GM10266 (cell line): ENCODE results near the gene RNPEP.
A peak's percentile ranks its signal among the peaks of the same experiment; 100 is the strongest.

Experiments
- DNase-seq: peaks from one replicate; pipeline ENCODE4 v3.0.0; 2012; ENCODE audit errors: extremely low spot score
- TF ChIP-seq, protein P1 (sequence below): IDR thresholded peaks from 2 replicates; pipeline ENCODE4 v1.5.1; 2012; ENCODE audit warnings: mild to moderate bottlenecking, low read depth; ENCODE audit not compliant: control insufficient read depth, insufficient read depth; ENCODE audit errors: missing control alignments

Gene RNPEP

GRCh38 chr1:201984446-201984845 lies 2.0 kb downstream of the RNPEP start:
- no peak for DNase-seq
- TF ChIP-seq, protein P1, sequence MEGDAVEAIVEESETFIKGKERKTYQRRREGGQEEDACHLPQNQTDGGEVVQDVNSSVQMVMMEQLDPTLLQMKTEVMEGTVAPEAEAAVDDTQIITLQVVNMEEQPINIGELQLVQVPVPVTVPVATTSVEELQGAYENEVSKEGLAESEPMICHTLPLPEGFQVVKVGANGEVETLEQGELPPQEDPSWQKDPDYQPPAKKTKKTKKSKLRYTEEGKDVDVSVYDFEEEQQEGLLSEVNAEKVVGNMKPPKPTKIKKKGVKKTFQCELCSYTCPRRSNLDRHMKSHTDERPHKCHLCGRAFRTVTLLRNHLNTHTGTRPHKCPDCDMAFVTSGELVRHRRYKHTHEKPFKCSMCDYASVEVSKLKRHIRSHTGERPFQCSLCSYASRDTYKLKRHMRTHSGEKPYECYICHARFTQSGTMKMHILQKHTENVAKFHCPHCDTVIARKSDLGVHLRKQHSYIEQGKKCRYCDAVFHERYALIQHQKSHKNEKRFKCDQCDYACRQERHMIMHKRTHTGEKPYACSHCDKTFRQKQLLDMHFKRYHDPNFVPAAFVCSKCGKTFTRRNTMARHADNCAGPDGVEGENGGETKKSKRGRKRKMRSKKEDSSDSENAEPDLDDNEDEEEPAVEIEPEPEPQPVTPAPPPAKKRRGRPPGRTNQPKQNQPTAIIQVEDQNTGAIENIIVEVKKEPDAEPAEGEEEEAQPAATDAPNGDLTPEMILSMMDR, result no peak

GRCh38 chr1:201985355-201985754 lies 2.9 kb downstream of the RNPEP start:
- no peak for DNase-seq

DNA sequence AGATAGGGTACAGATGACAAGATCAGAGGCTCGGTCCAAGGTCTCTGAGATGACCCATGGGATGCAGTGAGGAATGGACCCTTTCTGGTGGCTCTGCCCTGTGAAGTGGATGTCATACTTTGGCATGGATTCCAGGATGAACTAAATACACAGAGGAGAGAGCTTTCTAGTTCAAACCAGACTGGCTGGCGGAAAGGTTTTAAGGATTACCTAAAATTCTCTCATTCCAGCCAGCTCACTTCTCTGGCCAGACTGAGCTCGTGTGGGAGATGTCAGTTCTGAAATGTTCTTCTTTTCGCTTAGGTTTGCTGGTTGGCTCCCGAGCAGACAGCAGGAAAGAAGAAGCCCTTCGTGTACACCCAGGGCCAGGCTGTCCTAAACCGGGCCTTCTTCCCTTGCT lies 6.2 kb downstream of the RNPEP start:
- DNase-seq, result no peak
- TF ChIP-seq, protein P1, result no peak

More at GRCh38 chr1:201985355-201985754, 2.9 kb downstream of the RNPEP start:
- TF ChIP-seq, protein P1, result no peak

GRCh38 chr1:201989354-201990128 lies 7.1 kb downstream of the RNPEP start:
- no peak for DNase-seq
- TF ChIP-seq, protein P1, result no peak

DNA sequence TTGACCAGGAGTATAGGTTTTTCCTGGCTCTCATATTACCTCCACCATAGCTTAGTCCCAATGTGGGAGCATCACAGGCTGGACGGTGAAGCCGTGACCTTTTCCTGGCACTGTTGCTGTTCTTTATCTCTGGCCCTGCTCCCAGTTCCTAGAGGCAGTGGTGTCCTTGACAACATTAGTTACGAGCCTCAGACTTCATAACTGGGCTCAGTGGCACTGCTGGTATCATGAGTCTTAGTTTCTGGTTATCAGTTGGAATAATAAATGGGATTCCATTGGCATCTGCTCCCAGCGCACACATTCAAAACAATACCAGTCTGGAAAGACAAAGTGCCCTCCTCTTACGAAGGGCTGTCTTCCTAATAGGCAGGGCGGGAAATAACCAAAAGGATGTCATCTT lies 8.0 kb downstream of the RNPEP start:
- no peak for DNase-seq
- TF ChIP-seq, protein P1, result no peak

DNA sequence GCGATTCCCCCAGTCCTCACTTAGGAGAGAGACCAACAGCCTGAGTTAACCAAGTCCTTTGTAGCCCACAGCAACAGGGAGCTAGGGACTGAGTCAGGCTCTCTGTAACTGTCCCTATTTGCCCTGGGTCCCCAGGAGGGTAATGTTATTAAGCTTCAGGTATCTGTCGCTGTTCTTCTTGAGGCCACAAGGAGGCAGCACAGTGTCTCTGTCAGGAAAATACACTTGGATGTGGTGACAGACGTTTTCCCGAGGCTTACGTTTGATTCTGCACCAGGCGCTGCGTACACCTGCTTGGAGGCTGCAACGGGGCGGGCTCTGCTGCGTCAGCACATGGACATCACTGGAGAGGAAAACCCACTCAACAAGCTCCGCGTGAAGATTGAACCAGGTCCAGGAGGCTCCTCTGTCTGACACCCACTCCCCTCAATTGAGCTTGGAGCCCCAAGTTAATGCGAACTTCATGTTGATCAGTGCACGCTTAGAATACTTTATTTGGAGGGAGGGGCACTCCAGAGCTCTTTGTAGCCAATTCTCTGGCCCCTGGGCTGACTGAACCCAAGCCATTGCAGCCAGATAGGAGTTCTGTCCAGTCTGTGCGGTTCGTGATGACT lies 17.3 kb downstream of the RNPEP start:
- TF ChIP-seq, protein P1, result peak; percentile 76
- DNase-seq, result peak; percentile 59

GRCh38 chr1:202002507-202002906 lies 20.1 kb downstream of the RNPEP start:
- DNase-seq, result no peak
- TF ChIP-seq, protein P1, result no peak
